SK-N-MC (cell line): ENCODE results near the gene CENPO.

ENCODE experiments used
- EZH2 ChIP-seq: fragments of 200-600 bp; sonication (generic); IDR thresholded peaks from one replicate; pipeline ENCODE4 v1.6.1; 2017; ENCODE audit warnings: antibody characterized with exemption
- FOXP2 ChIP-seq: optimal IDR thresholded peaks from 2 replicates; pipeline ENCODE3; 2011; ENCODE audit warnings: mild to moderate bottlenecking, moderate library complexity; ENCODE audit not compliant: insufficient read depth; ENCODE audit errors: extremely low read length, control extremely low read depth
- POLR2AphosphoS5 ChIP-seq: IDR thresholded peaks from 2 replicates; pipeline ENCODE4 v1.6.1; 2012; ENCODE audit warnings: mild to moderate bottlenecking, low read depth, low read length, borderline replicate concordance

- no peak for TF ChIP-seq EZH2
- no peak for TF ChIP-seq POLR2AphosphoS5
- TF ChIP-seq FOXP2, result no peak
Measured at GRCh38 chr2:24821433-24821891, 28.2 kb downstream of the CENPO start.
